WTC11 (cell line): ENCODE measurements around the gene ZNF80. TPM values are rescaled to one million over a fixed set of nuclear protein-coding genes. Genes with fewer than 3 reads are reported as not detected.

ENCODE experiments used
- ATAC-seq: fragments of 200-7000 bp; cut with Tn5 transposase; 2 replicates; pipeline ENCODE4 v1.10.0; 2021; ENCODE audit warnings: mild to moderate bottlenecking, moderate library complexity
- CTCF ChIA-PET: fragments of 300-600 bp; sonication (Branson Sonifier 250); formaldehyde crosslinking; loops from one replicate; lab custom pipeline; 2021; ENCODE audit warnings: antibody characterized with exemption; lab: Charles Lee
- POLR2A ChIA-PET: fragments of 350-600 bp; sonication (Branson Sonifier 250); formaldehyde crosslinking; loops from one replicate; lab custom pipeline; 2021; ENCODE audit warnings: antibody characterized with exemption; lab: Charles Lee
- DNase-seq: peaks from one replicate; pipeline ENCODE4 v3.0.0; 2021; ENCODE audit warnings: low spot score
- H3K27ac Mint-ChIP-seq: 2 replicates; pipeline ENCODE4 v1.8.0; 2021; ENCODE audit warnings: mixed read lengths
- H3K27me3 Mint-ChIP-seq: 2 replicates; pipeline ENCODE4 v1.8.0; 2021; ENCODE audit warnings: low read depth, mild to moderate bottlenecking, moderate library complexity, mixed read lengths
- H3K36me3 Mint-ChIP-seq: 2 replicates; pipeline ENCODE4 v1.8.0; 2021; ENCODE audit warnings: mixed read lengths
- H3K4me1 Mint-ChIP-seq: 2 replicates; pipeline ENCODE4 v1.8.0; 2022; ENCODE audit warnings: mixed read lengths
- H3K4me3 Mint-ChIP-seq: 2 replicates; pipeline ENCODE4 v1.8.0; 2021; ENCODE audit warnings: mild to moderate bottlenecking, moderate library complexity, mixed read lengths
- H3K9me3 Mint-ChIP-seq: 2 replicates; pipeline ENCODE4 v1.8.0; 2021; ENCODE audit warnings: mixed read lengths
- ATF1 ChIP-seq: sonication (generic); formaldehyde crosslinking; IDR thresholded peaks from 2 replicates; pipeline ENCODE4 v1.8.1; 2023; ENCODE audit warnings: mild to moderate bottlenecking, moderate library complexity, missing genetic modification reagents
- CREB1 ChIP-seq: sonication (generic); formaldehyde crosslinking; IDR thresholded peaks from 2 replicates; pipeline ENCODE4 v1.8.0; 2023; ENCODE audit warnings: mild to moderate bottlenecking, missing genetic modification reagents
- CTCF ChIP-seq: fragments of 200-600 bp; IDR thresholded peaks from 2 replicates; pipeline ENCODE4 v1.8.0; 2022; ENCODE audit warnings: antibody characterized with exemption
- E2F4 ChIP-seq: sonication (generic); formaldehyde crosslinking; IDR thresholded peaks from 2 replicates; pipeline ENCODE4 v1.8.1; 2022; ENCODE audit warnings: low read depth, mild to moderate bottlenecking, moderate library complexity, missing genetic modification reagents, borderline replicate concordance
- ESRRA ChIP-seq: sonication (generic); formaldehyde crosslinking; IDR thresholded peaks from 2 replicates; pipeline ENCODE4 v1.8.1; 2022; ENCODE audit warnings: mild to moderate bottlenecking, missing genetic modification reagents, borderline replicate concordance
- ETV6 ChIP-seq: sonication (generic); formaldehyde crosslinking; IDR thresholded peaks from 2 replicates; pipeline ENCODE4 v1.8.1; 2022; ENCODE audit warnings: mild to moderate bottlenecking, missing genetic modification reagents
- GABPB1 ChIP-seq: sonication (generic); formaldehyde crosslinking; IDR thresholded peaks from 2 replicates; pipeline ENCODE4 v1.8.1; 2023; ENCODE audit warnings: mild to moderate bottlenecking, missing genetic modification reagents
- HMGA2 ChIP-seq: fragments of 250-450 bp; sonication (Bioruptor Pico); IDR thresholded peaks from 2 replicates; pipeline ENCODE4 v1.4.0; 2021; ENCODE audit warnings: mild to moderate bottlenecking, moderate library complexity
- JAZF1 ChIP-seq: fragments of 250-450 bp; sonication (Bioruptor Pico); IDR thresholded peaks from 2 replicates; pipeline ENCODE4 v1.9.0; 2021; ENCODE audit warnings: moderate library complexity, mild to moderate bottlenecking, inconsistent platforms
- NFYB ChIP-seq: sonication (generic); formaldehyde crosslinking; conservative IDR thresholded peaks from 2 replicates; pipeline ENCODE4 v1.8.0; 2022; ENCODE audit warnings: low read depth, missing genetic modification reagents
- NR3C1 ChIP-seq: sonication (generic); formaldehyde crosslinking; conservative IDR thresholded peaks from 2 replicates; pipeline ENCODE4 v1.8.1; 2023; ENCODE audit warnings: low read depth, mild to moderate bottlenecking, missing genetic modification reagents
- PRRX2 ChIP-seq: fragments of 250-450 bp; sonication (Bioruptor Pico); IDR thresholded peaks from 2 replicates; pipeline ENCODE4 v1.8.0; 2021; ENCODE audit warnings: mild to moderate bottlenecking
- RORB ChIP-seq: fragments of 250-450 bp; sonication (Bioruptor Pico); IDR thresholded peaks from 2 replicates; pipeline ENCODE4 v1.9.0; 2021; ENCODE audit warnings: mild to moderate bottlenecking
- SMAD3 ChIP-seq: sonication (generic); formaldehyde crosslinking; IDR thresholded peaks from 2 replicates; pipeline ENCODE4 v1.8.0; 2022; ENCODE audit warnings: missing genetic modification reagents, mild to moderate bottlenecking, borderline replicate concordance
- SP1 ChIP-seq: sonication (generic); formaldehyde crosslinking; conservative IDR thresholded peaks from 2 replicates; pipeline ENCODE4 v1.8.1; 2022; ENCODE audit warnings: missing genetic modification reagents
- STAT6 ChIP-seq: sonication (generic); formaldehyde crosslinking; conservative IDR thresholded peaks from 2 replicates; pipeline ENCODE4 v1.8.1; 2023; ENCODE audit warnings: mild to moderate bottlenecking, low read depth, missing genetic modification reagents, moderate library complexity
- TP53 ChIP-seq: sonication (generic); formaldehyde crosslinking; IDR thresholded peaks from 2 replicates; pipeline ENCODE4 v1.8.1; 2023; ENCODE audit warnings: mild to moderate bottlenecking, missing genetic modification reagents
- USF1 ChIP-seq: sonication (generic); formaldehyde crosslinking; IDR thresholded peaks from 2 replicates; pipeline ENCODE4 v1.8.0; 2022; ENCODE audit warnings: mild to moderate bottlenecking, missing genetic modification reagents
- USF2 ChIP-seq: sonication (generic); formaldehyde crosslinking; IDR thresholded peaks from 2 replicates; pipeline ENCODE4 v1.8.1; 2023; ENCODE audit warnings: mild to moderate bottlenecking, missing genetic modification reagents, moderate library complexity
- ZNF219 ChIP-seq: sonication (generic); formaldehyde crosslinking; IDR thresholded peaks from 2 replicates; pipeline ENCODE4 v1.8.0; 2023; ENCODE audit warnings: missing genetic modification reagents, mild to moderate bottlenecking, borderline replicate concordance
- ZNF263 ChIP-seq: sonication (generic); formaldehyde crosslinking; IDR thresholded peaks from 2 replicates; pipeline ENCODE4 v1.8.1; 2022; ENCODE audit warnings: low read depth, mild to moderate bottlenecking, moderate library complexity, missing genetic modification reagents
- ZNF512 ChIP-seq: sonication (generic); formaldehyde crosslinking; IDR thresholded peaks from 2 replicates; pipeline ENCODE4 v1.8.1; 2022; ENCODE audit warnings: missing genetic modification reagents, borderline replicate concordance
- ZNF671 ChIP-seq: fragments of 250-450 bp; sonication (Bioruptor Pico); IDR thresholded peaks from 2 replicates; pipeline ENCODE4 v1.8.0; 2021; ENCODE audit warnings: mild to moderate bottlenecking
- ZSCAN18 ChIP-seq: fragments of 250-450 bp; sonication (Bioruptor Pico); IDR thresholded peaks from 2 replicates; pipeline ENCODE4 v2.1.2; 2022; ENCODE audit warnings: mild to moderate bottlenecking, moderate library complexity
- total RNA-seq: library from RNA; stranded (reverse); gene quantifications from 3 replicates; pipeline ENCODE4 v1.2.3, GENCODE V29; 2021

Gene ZNF80
- total RNA-seq, 1 experiment from 2014 or later, result not detected

- no peak for ATAC-seq
- TF ChIP-seq NFYB (CRISPR knock-in tag) (no peak), ZNF263 (CRISPR knock-in tag) (no peak), USF2 (CRISPR knock-in tag) (no peak), ZNF219 (CRISPR knock-in tag) (no peak), CREB1 (CRISPR knock-in tag) (no peak), PRRX2 (CRISPR knock-in tag) (no peak), SMAD3 (no peak)
- Mint-ChIP-seq H3K36me3 (peaks cover 6% of the 10 kb centered on the region), H3K4me3 (no peak overlapping the region), H3K4me1 (peaks cover 9% of the 10 kb centered on the region), H3K9me3 (peaks cover 10% of the 10 kb centered on the region), H3K27ac (no peak overlapping the region), H3K27me3 (peaks cover 2% of the 10 kb centered on the region)
- DNase-seq, result no peak
- ChIA-PET POLR2A (no interaction called here), CTCF (no interaction called here)
These were observed 17.6 kb downstream of the ZNF80 start for GRCh38 chr3:114219741-114220140.

GRCh38 chr3:114218578-114219185 is 18.7 kb downstream of the ZNF80 start:
- CTCF ChIA-PET, result interaction anchor here (1.4 kb wide), 1 partner anchor 81 kb away, joined by 3 read pairs; no protein-coding TSS in a partner anchor
- TF ChIP-seq RORB (CRISPR knock-in tag), result no peak
- TF ChIP-seq JAZF1, result no peak
- no peak for TF ChIP-seq ESRRA (CRISPR knock-in tag)
- TF ChIP-seq ZNF512 (CRISPR knock-in tag), result no peak
- no peak for TF ChIP-seq CREB1 (CRISPR knock-in tag)
- TF ChIP-seq GABPB1 (CRISPR knock-in tag), result no peak
- no peak for TF ChIP-seq TP53 (CRISPR knock-in tag)
- TF ChIP-seq ZSCAN18 (CRISPR knock-in tag), result no peak
- TF ChIP-seq SP1 (CRISPR knock-in tag), result no peak
- TF ChIP-seq NR3C1, result no peak
- TF ChIP-seq HMGA2, result no peak
- no peak for TF ChIP-seq ZNF671
- no peak for TF ChIP-seq STAT6
- TF ChIP-seq CTCF, result no peak
- TF ChIP-seq ATF1 (CRISPR knock-in tag), result no peak
- TF ChIP-seq USF1 (CRISPR knock-in tag), result no peak
- no peak for TF ChIP-seq ETV6
- no peak for TF ChIP-seq E2F4 (CRISPR knock-in tag)

More at GRCh38 chr3:114218578-114219185, 18.7 kb downstream of the ZNF80 start:
- peaks cover 9% of the 10 kb centered on the region for H3K4me1 Mint-ChIP-seq
- no peak overlapping the region for H3K27ac Mint-ChIP-seq
- H3K36me3 Mint-ChIP-seq, result no peaks in the 10 kb centered on the region
- no peaks in the 10 kb centered on the region; the same call in none of the 2 replicates for H3K27me3 Mint-ChIP-seq
- H3K9me3 Mint-ChIP-seq, result no peaks in the 10 kb centered on the region; the same call in 1 of the 2 replicates
- POLR2A ChIA-PET, result no interaction called here
- DNase-seq, result no peak
- no peak for ATAC-seq
- H3K4me3 Mint-ChIP-seq, result no peak overlapping the region
